GM12873 (cell line): ENCODE measurements around the gene ADCY3.

ENCODE experiments used
- CTCF ChIP-seq: IDR thresholded peaks from 2 replicates; pipeline ENCODE4 v1.5.1; 2012; ENCODE audit warnings: low read depth, mild to moderate bottlenecking, moderate library complexity, low read length, control low read depth; ENCODE audit not compliant: insufficient read depth; ENCODE audit errors: missing control alignments

Gene ADCY3

GRCh38 chr2:24834733-24835395 lies 85.2 kb downstream of the ADCY3 start:
- no peak for TF ChIP-seq CTCF

DNA sequence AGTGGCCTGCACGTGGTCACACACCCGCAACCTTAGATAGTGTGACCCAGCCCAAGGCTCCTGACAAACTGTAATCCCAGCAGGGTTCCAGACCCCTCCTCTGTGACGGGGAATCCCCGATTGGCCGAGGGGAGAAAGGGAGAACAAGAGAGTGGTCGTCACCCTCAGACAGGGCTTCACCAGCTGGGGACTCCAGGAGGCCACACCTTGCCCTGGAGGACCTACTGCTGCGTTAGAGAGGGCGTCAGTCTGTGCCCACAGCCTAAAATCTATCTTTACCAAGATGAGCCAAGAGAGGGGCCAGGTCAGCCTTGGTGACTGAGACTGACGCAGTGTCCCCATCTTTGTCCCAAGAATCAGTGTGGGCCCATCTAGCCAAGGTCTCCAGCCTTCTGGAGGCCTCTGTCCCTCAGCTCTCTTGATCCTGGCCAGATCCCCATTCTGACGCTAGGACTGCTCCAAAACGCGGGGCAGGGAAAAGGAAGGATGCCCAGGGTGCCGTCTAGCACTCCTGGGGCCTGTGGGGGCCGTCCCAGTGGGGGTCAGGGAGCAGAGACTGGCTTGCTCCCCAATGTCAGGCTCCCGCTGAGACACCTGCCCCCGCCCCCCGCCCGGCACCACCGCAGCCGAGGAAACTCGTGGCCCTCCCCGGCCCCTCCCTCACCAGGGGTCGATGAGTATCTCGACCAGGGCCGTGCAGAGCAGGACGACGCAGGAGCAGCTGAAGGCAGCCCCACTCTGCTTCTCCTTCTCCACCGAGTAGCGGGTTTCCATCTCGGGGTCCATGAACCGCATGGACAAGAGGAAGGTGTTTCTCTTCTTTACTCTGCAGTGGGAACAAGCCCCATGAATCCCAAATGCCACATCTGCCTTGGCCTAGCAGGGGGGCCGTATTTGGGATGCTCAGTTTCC lies 86.0 kb downstream of the ADCY3 start:
- no peak for TF ChIP-seq CTCF

- TF ChIP-seq CTCF, result no peak
Measured at GRCh38 chr2:24832931-24833701, 86.9 kb downstream of the ADCY3 start.

GRCh38 chr2:24832521-24832920 lies 87.5 kb downstream of the ADCY3 start:
- TF ChIP-seq CTCF, result no peak

DNA sequence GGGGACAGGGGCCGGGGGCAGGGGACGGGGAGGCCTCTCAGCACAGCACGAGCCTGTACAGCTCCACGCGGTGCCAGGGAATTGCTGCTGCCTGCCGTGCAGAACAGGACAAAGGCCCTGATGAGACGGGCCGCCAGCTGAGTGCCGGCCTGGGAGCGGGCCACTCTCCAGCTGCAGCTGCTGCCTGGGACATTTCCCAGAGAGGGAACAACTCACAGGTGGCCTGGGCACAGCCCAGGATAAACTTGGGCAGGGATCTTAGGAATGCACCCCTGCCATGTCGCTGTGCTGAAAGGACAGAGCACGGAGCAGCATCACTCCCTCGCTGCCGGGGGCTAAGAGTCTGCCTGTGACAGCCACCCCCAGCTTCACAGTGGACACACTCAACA lies 88.0 kb downstream of the ADCY3 start:
- no peak for TF ChIP-seq CTCF

GRCh38 chr2:24831221-24832072 lies 88.6 kb downstream of the ADCY3 start:
- TF ChIP-seq CTCF, result no peak
